GM11168 (cell line): ENCODE results near the gene CAMSAP2.

ENCODE experiments used
- in situ Hi-C: fragments of 300-500 bp; cut with MboI; formaldehyde crosslinking; loops from one replicate; pipeline ENCODE4 v1.12.0; 2022; ENCODE audit warnings: low sequenced_read_pairs; ENCODE audit not compliant: unreplicated experiment

Gene CAMSAP2

GRCh38 chr1:200873671-200874397 lies 135.1 kb downstream of the CAMSAP2 start:
- in situ Hi-C loops, result no loop called here

GRCh38 chr1:200874694-200875093 lies 136.0 kb downstream of the CAMSAP2 start:
- in situ Hi-C loops, result no loop called here

GRCh38 chr1:200875416-200875815 lies 136.7 kb downstream of the CAMSAP2 start:
- in situ Hi-C loops, result no loop called here

GRCh38 chr1:200877010-200877409 lies 138.3 kb downstream of the CAMSAP2 start:
- in situ Hi-C loops, result no loop called here

GRCh38 chr1:200877839-200878551 lies 139.3 kb downstream of the CAMSAP2 start:
- in situ Hi-C loops, result no loop called here

GRCh38 chr1:200880212-200880611 lies 141.5 kb downstream of the CAMSAP2 start:
- in situ Hi-C loops, result no loop called here

GRCh38 chr1:200883118-200883517 lies 144.4 kb downstream of the CAMSAP2 start:
- in situ Hi-C loops, result no loop called here

GRCh38 chr1:200885623-200886402 lies 147.1 kb downstream of the CAMSAP2 start:
- in situ Hi-C loops, result no loop called here

- in situ Hi-C loops, result no loop called here
These were observed 147.9 kb downstream of the CAMSAP2 start for GRCh38 chr1:200886594-200886993.

- in situ Hi-C loops, result no loop called here
These were observed 148.3 kb downstream of the CAMSAP2 start for GRCh38 chr1:200887036-200887435.

GRCh38 chr1:200887772-200888348 lies 149.2 kb downstream of the CAMSAP2 start:
- in situ Hi-C loops, result no loop called here

- in situ Hi-C loops, result no loop called here
These were observed 149.7 kb downstream of the CAMSAP2 start for GRCh38 chr1:200888349-200888838.

- in situ Hi-C loops, result no loop called here
These were observed 150.9 kb downstream of the CAMSAP2 start for GRCh38 chr1:200889571-200889970.

GRCh38 chr1:200890027-200890426 lies 151.3 kb downstream of the CAMSAP2 start:
- in situ Hi-C loops, result no loop called here

GRCh38 chr1:200890818-200891773 lies 152.4 kb downstream of the CAMSAP2 start:
- in situ Hi-C loops, result no loop called here

- in situ Hi-C loops, result no loop called here
These were observed 153.1 kb downstream of the CAMSAP2 start for GRCh38 chr1:200891774-200892157.

GRCh38 chr1:200892546-200892945 lies 153.9 kb downstream of the CAMSAP2 start:
- in situ Hi-C loops, result no loop called here

- in situ Hi-C loops, result no loop called here
These were observed 154.3 kb downstream of the CAMSAP2 start for GRCh38 chr1:200892958-200893357.

- in situ Hi-C loops, result no loop called here
These were observed 154.8 kb downstream of the CAMSAP2 start for GRCh38 chr1:200893411-200893901.
